Measurements from ENCODE around the gene VPS39.
A peak's percentile ranks its signal among the peaks of the same experiment; 100 is the strongest.

Gene VPS39

DNA sequence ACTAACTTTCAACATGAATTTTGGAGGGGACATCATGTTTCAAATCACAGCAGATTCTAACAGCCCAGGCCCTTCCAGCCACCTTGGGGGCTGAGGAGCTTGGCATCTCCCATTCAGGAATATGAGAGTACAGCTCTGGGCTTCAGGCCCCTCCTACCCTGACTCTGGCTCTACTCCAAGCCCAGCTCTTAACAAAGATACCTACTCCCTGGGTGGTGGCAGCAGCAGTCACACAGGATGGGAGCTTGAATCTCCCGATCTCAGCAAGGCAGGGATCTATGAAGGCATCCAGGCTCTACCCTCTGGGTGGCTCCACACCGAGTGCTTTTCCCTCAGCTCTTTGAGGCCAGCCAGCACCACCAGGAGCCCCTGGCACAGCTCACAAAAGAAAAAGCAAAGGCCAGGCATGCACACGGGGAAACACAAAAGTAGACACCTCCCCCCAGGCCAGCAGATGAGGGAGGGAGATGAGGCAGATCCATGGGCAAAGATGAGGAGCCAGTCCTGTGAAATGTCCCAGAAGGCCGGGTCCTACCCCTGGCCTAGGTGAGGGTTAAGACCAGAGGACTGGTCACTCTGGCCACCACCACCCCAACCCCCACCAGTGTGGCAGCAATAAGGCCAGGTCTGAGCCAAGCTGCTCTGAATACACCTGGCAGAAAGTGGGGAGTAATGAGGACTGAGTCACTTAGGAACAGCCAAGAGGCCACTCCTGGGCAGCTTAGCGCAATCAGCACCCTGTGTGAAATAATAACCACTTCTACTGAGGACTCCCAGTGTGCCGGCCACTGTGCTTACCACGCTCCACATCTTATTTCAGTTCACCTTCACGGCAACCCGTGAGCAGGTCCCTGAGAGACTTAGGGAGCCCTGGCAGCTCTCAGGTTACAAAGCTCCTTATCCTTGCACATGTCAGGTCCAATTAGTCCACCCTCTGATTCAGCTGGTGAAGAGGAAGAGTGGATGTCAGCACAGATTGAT, 76.0 kb downstream of the VPS39 start:
- Histone ChIP-seq H3K27ac (ENCODE audit: low read length) (no peak overlapping the region), H3K4me1 (ENCODE audit: insufficient read depth, low read length) (0 out of 2 replicates have a peak, but pooled peaks cover 4% of the 10 kb centered on the region), H3K27me3 (ENCODE audit: insufficient read depth, low read length) (no peaks in the 10 kb centered on the region), H3K4me3 (ENCODE audit: low read length) (no peak overlapping the region), H3K9ac (ENCODE audit: low read depth, low read length) (no peak overlapping the region), H3K9me3 (ENCODE audit: insufficient read depth, low read depth, low read length) (no peaks in the 10 kb centered on the region), H3K36me3 (ENCODE audit: insufficient read depth, low read depth, low read length) (no peaks in the 10 kb centered on the region)

- Histone ChIP-seq H3K36me3 (ENCODE audit: insufficient read depth, low read depth, low read length) (no peaks in the 10 kb centered on the region), H3K4me1 (ENCODE audit: insufficient read depth, low read length) (0 out of 2 replicates have a peak, but pooled peaks cover 4% of the 10 kb centered on the region)
Measured at GRCh38 chr15:42131006-42131405, 77.1 kb downstream of the VPS39 start.

GRCh38 chr15:42130246-42130986, 77.7 kb downstream of the VPS39 start:
- H3K27me3 ChIP-seq (ENCODE audit: insufficient read depth, low read length), result no peaks in the 10 kb centered on the region
- no peak overlapping the region for H3K4me3 ChIP-seq (ENCODE audit: low read length)
- H3K27ac ChIP-seq (ENCODE audit: low read length), result no peak overlapping the region
- 0 out of 2 replicates have a peak, but pooled peaks cover 4% of the 10 kb centered on the region for H3K4me1 ChIP-seq (ENCODE audit: insufficient read depth, low read length)
- H3K36me3 ChIP-seq (ENCODE audit: insufficient read depth, low read depth, low read length), result no peaks in the 10 kb centered on the region
- H3K9me3 ChIP-seq (ENCODE audit: insufficient read depth, low read depth, low read length), result no peaks in the 10 kb centered on the region
- no peak overlapping the region for H3K9ac ChIP-seq (ENCODE audit: low read depth, low read length)

More at GRCh38 chr15:42131006-42131405, 77.1 kb downstream of the VPS39 start:
- H3K4me3 ChIP-seq (ENCODE audit: low read length), result no peak overlapping the region
- no peaks in the 10 kb centered on the region for H3K27me3 ChIP-seq (ENCODE audit: insufficient read depth, low read length)
- H3K9me3 ChIP-seq (ENCODE audit: insufficient read depth, low read depth, low read length), result no peaks in the 10 kb centered on the region
- no peak overlapping the region for H3K27ac ChIP-seq (ENCODE audit: low read length)
- H3K9ac ChIP-seq (ENCODE audit: low read depth, low read length), result no peak overlapping the region

DNA sequence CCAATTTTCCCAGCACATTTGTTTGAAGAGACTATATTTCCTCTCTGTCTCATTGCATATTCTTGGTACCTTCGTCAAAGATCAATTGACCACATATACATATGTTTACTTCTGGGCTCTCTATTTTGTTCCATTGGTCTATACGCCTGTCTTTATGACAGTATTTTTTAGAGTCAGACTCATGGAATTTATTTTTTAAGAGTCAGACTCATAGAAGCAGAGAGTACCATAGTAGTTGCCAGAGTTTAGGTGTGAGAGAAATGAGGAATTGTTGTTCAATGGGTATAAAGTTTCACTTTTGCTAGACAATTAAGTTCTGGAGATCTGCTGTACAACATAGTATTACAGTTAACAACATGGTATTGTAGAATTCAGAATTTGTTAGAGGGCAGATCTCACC, 78.7 kb downstream of the VPS39 start:
- 0 out of 2 replicates have a peak, but pooled peaks cover 4% of the 10 kb centered on the region for H3K4me1 ChIP-seq (ENCODE audit: insufficient read depth, low read length)
- H3K4me3 ChIP-seq (ENCODE audit: low read length), result no peak overlapping the region
- H3K27me3 ChIP-seq (ENCODE audit: insufficient read depth, low read length), result no peaks in the 10 kb centered on the region
- no peak overlapping the region for H3K27ac ChIP-seq (ENCODE audit: low read length)
- no peaks in the 10 kb centered on the region for H3K9me3 ChIP-seq (ENCODE audit: insufficient read depth, low read depth, low read length)
- no peak overlapping the region for H3K9ac ChIP-seq (ENCODE audit: low read depth, low read length)
- H3K36me3 ChIP-seq (ENCODE audit: insufficient read depth, low read depth, low read length), result no peaks in the 10 kb centered on the region

DNA sequence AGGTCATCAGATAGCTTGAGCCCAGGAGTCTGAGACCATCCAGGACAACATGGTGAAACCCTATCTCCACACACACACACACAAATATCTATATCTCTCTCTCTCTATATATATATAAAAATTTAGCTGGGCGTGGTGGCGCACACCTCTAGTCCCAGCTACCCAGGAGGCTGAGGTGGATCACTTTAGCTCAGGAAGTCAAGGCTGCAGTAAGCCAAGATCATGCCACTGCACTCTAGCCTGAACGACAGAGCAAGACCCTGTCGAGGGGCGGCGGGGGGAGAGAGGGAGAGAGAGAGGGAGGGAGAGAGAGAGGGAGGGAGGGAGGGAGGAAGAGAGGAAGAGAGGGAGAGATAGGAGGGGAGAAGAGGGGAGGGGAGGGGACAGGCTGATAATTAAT, 79.6 kb downstream of the VPS39 start:
- Histone ChIP-seq H3K27ac (ENCODE audit: low read length) (no peak overlapping the region), H3K4me3 (ENCODE audit: low read length) (no peak overlapping the region), H3K27me3 (ENCODE audit: insufficient read depth, low read length) (no peaks in the 10 kb centered on the region), H3K36me3 (ENCODE audit: insufficient read depth, low read depth, low read length) (no peaks in the 10 kb centered on the region), H3K9ac (ENCODE audit: low read depth, low read length) (no peak overlapping the region), H3K4me1 (ENCODE audit: insufficient read depth, low read length) (0 out of 2 replicates have a peak, but pooled peaks cover 4% of the 10 kb centered on the region), H3K9me3 (ENCODE audit: insufficient read depth, low read depth, low read length) (no peaks in the 10 kb centered on the region)

- no peaks in the 10 kb centered on the region for H3K36me3 ChIP-seq (ENCODE audit: insufficient read depth, low read depth, low read length)
- H3K4me3 ChIP-seq (ENCODE audit: low read length), result no peak overlapping the region
- H3K9ac ChIP-seq (ENCODE audit: low read depth, low read length), result no peak overlapping the region
- peaks cover 2% of the 10 kb centered on the region; the same call in 1 of the 2 replicates for H3K4me1 ChIP-seq (ENCODE audit: insufficient read depth, low read length)
- no peaks in the 10 kb centered on the region for H3K27me3 ChIP-seq (ENCODE audit: insufficient read depth, low read length)
- no peaks in the 10 kb centered on the region for H3K9me3 ChIP-seq (ENCODE audit: insufficient read depth, low read depth, low read length)
- no peak overlapping the region for H3K27ac ChIP-seq (ENCODE audit: low read length)
Measured at GRCh38 chr15:42123546-42123945, 84.6 kb downstream of the VPS39 start.

DNA sequence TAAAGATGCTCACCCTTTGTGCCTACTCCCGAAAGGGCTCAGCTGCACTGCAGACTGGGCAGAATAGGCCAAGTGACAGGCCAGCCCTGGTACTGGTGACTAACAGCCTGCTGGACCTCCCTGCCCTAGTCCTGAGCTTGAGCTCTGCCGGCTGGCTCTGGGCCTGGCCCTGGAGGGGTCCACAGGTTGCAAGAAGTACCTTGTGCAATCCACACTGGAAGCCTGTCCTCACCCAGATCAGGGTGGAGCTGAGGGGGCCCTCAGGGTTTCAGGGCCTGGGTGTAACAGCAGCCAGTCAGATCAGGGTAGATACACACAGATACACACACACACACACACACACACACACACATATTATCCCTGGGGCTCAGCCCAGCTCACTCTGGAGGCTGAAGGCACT, 86.4 kb downstream of the VPS39 start:
- Histone ChIP-seq H3K9me3 (ENCODE audit: insufficient read depth, low read depth, low read length) (no peaks in the 10 kb centered on the region), H3K4me1 (ENCODE audit: insufficient read depth, low read length) (peaks cover 2% of the 10 kb centered on the region; the same call in 1 of the 2 replicates), H3K27ac (ENCODE audit: low read length) (no peak overlapping the region), H3K27me3 (ENCODE audit: insufficient read depth, low read length) (no peaks in the 10 kb centered on the region), H3K4me3 (ENCODE audit: low read length) (no peak overlapping the region), H3K9ac (ENCODE audit: low read depth, low read length) (no peak overlapping the region), H3K36me3 (ENCODE audit: insufficient read depth, low read depth, low read length) (no peaks in the 10 kb centered on the region)

- H3K4me3 ChIP-seq (ENCODE audit: low read length), result no peak overlapping the region
- no peaks in the 10 kb centered on the region for H3K9me3 ChIP-seq (ENCODE audit: insufficient read depth, low read depth, low read length)
- no peak overlapping the region for H3K27ac ChIP-seq (ENCODE audit: low read length)
- H3K9ac ChIP-seq (ENCODE audit: low read depth, low read length), result no peak overlapping the region
- no peaks in the 10 kb centered on the region for H3K27me3 ChIP-seq (ENCODE audit: insufficient read depth, low read length)
- H3K36me3 ChIP-seq (ENCODE audit: insufficient read depth, low read depth, low read length), result no peaks in the 10 kb centered on the region
- H3K4me1 ChIP-seq (ENCODE audit: insufficient read depth, low read length), result peaks cover 2% of the 10 kb centered on the region; the same call in 1 of the 2 replicates
Measured at GRCh38 chr15:42121021-42121420, 87.1 kb downstream of the VPS39 start.

- H3K27ac ChIP-seq (ENCODE audit: low read length), result no peak overlapping the region
- no peak overlapping the region for H3K9ac ChIP-seq (ENCODE audit: low read depth, low read length)
- H3K9me3 ChIP-seq (ENCODE audit: insufficient read depth, low read depth, low read length), result no peaks in the 10 kb centered on the region
- H3K4me1 ChIP-seq (ENCODE audit: insufficient read depth, low read length), result peaks cover 2% of the 10 kb centered on the region; the same call in 1 of the 2 replicates
- no peak overlapping the region for H3K4me3 ChIP-seq (ENCODE audit: low read length)
- H3K36me3 ChIP-seq (ENCODE audit: insufficient read depth, low read depth, low read length), result no peaks in the 10 kb centered on the region
- H3K27me3 ChIP-seq (ENCODE audit: insufficient read depth, low read length), result no peaks in the 10 kb centered on the region
Measured at GRCh38 chr15:42120285-42120684, 87.8 kb downstream of the VPS39 start.

GRCh38 chr15:42119446-42119760, 88.7 kb downstream of the VPS39 start:
- H3K9ac ChIP-seq (ENCODE audit: low read depth, low read length), result no peak overlapping the region
- no peaks in the 10 kb centered on the region for H3K9me3 ChIP-seq (ENCODE audit: insufficient read depth, low read depth, low read length)
- no peak overlapping the region for H3K4me3 ChIP-seq (ENCODE audit: low read length)
- H3K4me1 ChIP-seq (ENCODE audit: insufficient read depth, low read length), result peaks cover 2% of the 10 kb centered on the region; the same call in 1 of the 2 replicates
- no peak overlapping the region for H3K27ac ChIP-seq (ENCODE audit: low read length)
- H3K27me3 ChIP-seq (ENCODE audit: insufficient read depth, low read length), result no peaks in the 10 kb centered on the region
- no peaks in the 10 kb centered on the region for H3K36me3 ChIP-seq (ENCODE audit: insufficient read depth, low read depth, low read length)

DNA sequence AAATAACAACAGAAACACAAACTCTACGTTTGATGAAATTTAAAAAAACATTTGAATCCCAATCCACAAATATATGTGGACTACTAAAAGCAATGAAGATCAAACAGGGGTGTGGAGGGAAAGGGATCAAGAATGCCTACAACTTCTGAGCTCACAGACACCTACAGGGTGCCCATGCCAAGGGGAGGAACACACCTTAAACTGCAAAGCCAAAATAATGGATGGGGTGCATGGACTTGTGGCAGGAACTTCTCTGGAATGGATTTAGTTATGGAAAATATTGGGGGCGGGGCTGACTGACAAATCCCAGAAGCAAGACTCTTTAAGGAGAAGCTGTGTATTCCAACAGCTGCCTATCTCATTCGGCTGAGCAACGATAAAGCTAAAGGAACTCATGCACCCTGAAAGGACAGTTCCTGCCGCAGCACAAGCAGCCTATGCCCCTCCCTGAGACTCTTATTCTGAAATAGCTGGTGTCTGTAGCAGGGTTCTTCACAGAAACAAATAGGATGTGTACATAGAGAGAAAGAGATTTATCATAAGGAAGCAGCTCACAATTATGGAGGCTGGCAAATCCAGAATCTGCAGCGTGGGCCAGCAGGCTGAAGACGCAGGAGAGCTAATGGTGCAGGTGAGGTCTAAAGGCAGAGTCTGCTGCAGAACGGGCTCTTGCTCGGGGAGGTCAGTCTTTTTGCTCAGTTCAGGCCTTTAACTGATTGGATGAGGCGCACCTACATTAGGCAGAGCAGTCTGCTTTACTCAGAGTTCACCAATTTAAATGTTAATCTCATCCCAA, 89.3 kb downstream of the VPS39 start:
- H3K4me3 ChIP-seq (ENCODE audit: low read length), result peak overlapping the region; percentile 12; the same call in 1 of the 2 replicates

More for the DNA sequence above, 89.3 kb downstream of the VPS39 start:
- Histone ChIP-seq H3K9me3 (ENCODE audit: insufficient read depth, low read depth, low read length) (no peaks in the 10 kb centered on the region), H3K9ac (ENCODE audit: low read depth, low read length) (no peak overlapping the region), H3K27ac (ENCODE audit: low read length) (no peak overlapping the region), H3K27me3 (ENCODE audit: insufficient read depth, low read length) (no peaks in the 10 kb centered on the region), H3K4me1 (ENCODE audit: insufficient read depth, low read length) (peaks cover 2% of the 10 kb centered on the region; the same call in 1 of the 2 replicates), H3K36me3 (ENCODE audit: insufficient read depth, low read depth, low read length) (no peaks in the 10 kb centered on the region)

Measured in iPS-20b (cell line).